Brain microvascular endothelial cell (primary cell): Measurements from ENCODE around the gene TTC22.
A peak's percentile ranks its signal among the peaks of the same experiment; 100 is the strongest.

ENCODE experiments used
- DNase-seq: peaks from one replicate; pipeline ENCODE4 v3.0.0-alpha.2; 2020
- H3K27ac ChIP-seq: fragments of 250-450 bp; sonication (Bioruptor Pico); 2 replicates; pipeline ENCODE4 v1.5.1; 2020; ENCODE audit warnings: mild to moderate bottlenecking, moderate library complexity
- H3K27me3 ChIP-seq: fragments of 250-450 bp; sonication (Bioruptor Pico); replicated peaks from 2 replicates; pipeline ENCODE4 v1.5.1; 2020; ENCODE audit warnings: mild to moderate bottlenecking
- H3K36me3 ChIP-seq: fragments of 250-450 bp; sonication (Bioruptor Pico); replicated peaks from 2 replicates; pipeline ENCODE4 v1.5.1; 2020; ENCODE audit warnings: mild to moderate bottlenecking
- H3K4me3 ChIP-seq: 2 replicates; pipeline ENCODE4 v1.5.1; 2011; ENCODE audit warnings: low read depth, mild to moderate bottlenecking, control low read depth, low read length, moderate library complexity
- in situ Hi-C: cut with HindIII; loops from 2 replicates; pipeline ENCODE4 v1.10.0; 2017; ENCODE audit warnings: low sequenced_read_pairs, low pct_ligation_motif_present
- TF ChIP-seq, protein P1 (sequence below): IDR thresholded peaks from 2 replicates; pipeline ENCODE4 v1.5.1; 2011; ENCODE audit warnings: low read depth, mild to moderate bottlenecking, moderate library complexity, low read length, control low read depth, inconsistent platforms; ENCODE audit errors: missing control alignments

Gene TTC22

DNA sequence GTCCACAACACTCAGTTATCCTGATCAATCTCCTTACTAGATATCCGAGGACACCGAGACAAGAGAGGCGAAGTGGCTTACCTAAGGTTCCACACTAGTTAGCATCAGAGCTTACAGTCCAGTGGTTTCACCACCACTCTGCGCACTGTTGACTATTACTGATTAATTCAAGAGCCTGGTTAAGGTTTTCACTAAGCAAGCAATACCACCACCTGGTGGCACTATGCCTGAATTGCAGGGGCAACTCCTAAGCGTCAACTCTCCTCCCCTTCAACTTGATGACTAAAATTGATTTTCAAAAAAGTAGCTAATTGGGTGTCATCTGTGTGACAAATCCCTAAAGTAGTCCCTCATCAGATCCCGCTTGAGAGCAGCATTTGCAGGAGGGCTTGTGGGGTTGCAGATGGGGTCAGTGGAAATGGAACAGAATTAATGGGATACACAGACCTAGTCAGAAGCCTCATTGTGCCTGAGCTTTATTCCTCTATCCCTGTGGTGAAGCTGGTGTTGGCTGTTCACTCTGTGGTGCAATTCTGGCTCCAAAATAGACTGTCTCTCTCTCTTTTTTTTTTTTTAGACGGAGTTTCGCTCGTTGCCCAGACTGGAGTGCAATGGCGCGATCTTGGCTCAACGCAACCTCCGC, 9.1 kb downstream of the TTC22 start:
- Histone ChIP-seq H3K27me3 (no peaks in the 10 kb centered on the region), H3K27ac (no peak overlapping the region), H3K4me3 (no peak overlapping the region), H3K36me3 (no peaks in the 10 kb centered on the region)
- TF ChIP-seq, protein P1, sequence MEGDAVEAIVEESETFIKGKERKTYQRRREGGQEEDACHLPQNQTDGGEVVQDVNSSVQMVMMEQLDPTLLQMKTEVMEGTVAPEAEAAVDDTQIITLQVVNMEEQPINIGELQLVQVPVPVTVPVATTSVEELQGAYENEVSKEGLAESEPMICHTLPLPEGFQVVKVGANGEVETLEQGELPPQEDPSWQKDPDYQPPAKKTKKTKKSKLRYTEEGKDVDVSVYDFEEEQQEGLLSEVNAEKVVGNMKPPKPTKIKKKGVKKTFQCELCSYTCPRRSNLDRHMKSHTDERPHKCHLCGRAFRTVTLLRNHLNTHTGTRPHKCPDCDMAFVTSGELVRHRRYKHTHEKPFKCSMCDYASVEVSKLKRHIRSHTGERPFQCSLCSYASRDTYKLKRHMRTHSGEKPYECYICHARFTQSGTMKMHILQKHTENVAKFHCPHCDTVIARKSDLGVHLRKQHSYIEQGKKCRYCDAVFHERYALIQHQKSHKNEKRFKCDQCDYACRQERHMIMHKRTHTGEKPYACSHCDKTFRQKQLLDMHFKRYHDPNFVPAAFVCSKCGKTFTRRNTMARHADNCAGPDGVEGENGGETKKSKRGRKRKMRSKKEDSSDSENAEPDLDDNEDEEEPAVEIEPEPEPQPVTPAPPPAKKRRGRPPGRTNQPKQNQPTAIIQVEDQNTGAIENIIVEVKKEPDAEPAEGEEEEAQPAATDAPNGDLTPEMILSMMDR, result peak; percentile 78
- DNase-seq, result peak; percentile 53
- in situ Hi-C loops, result no loop called here

DNA sequence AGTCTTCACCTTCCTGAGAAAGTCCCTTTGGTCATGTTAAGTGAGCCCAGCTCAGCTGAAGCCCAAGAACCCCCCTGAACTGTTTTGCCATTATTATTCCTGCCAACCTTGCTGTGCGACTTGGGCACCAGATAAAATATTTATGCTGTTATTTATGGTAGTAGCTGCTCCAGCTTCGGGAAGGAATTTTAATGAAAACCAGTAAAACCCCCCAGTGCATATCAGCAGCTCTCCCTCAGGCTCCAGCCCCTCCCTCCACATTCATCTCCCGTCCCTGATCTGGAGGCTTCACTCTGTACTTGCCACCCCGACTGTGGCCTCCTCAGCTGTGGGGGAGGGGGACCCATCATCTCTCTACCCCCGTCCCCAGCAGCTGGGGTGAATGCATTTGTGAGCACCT, 12.7 kb downstream of the TTC22 start:
- in situ Hi-C loops, result no loop called here
- Histone ChIP-seq H3K36me3 (no peaks in the 10 kb centered on the region), H3K27me3 (no peaks in the 10 kb centered on the region), H3K27ac (no peak overlapping the region), H3K4me3 (no peak overlapping the region)
- DNase-seq, result no peak
- TF ChIP-seq, protein P1, result no peak

DNA sequence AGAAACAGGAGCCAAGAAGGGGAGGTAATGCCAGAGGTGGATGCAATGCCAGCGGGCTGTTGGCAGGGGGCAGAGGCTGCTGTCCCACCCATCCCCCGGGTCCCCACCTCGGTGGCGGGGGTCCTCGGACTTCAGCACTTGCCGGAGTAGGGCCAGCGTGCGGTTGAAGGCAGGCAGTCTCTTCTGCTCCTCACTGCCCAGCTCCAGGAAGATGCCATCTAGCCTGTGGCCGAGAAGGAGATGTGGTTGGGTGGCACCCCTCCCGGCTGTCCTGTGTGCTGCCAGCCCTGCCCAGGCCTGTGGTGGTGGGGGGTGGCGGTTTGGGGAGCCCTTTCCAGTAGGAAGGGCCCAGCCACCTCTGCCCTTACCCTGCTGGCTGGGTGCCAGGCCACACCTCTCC, 13.5 kb downstream of the TTC22 start:
- TF ChIP-seq, protein P1, result no peak
- Histone ChIP-seq H3K27me3 (no peaks in the 10 kb centered on the region), H3K27ac (no peak overlapping the region), H3K36me3 (no peaks in the 10 kb centered on the region), H3K4me3 (no peak overlapping the region)
- DNase-seq, result no peak
- in situ Hi-C loops, result no loop called here

DNA sequence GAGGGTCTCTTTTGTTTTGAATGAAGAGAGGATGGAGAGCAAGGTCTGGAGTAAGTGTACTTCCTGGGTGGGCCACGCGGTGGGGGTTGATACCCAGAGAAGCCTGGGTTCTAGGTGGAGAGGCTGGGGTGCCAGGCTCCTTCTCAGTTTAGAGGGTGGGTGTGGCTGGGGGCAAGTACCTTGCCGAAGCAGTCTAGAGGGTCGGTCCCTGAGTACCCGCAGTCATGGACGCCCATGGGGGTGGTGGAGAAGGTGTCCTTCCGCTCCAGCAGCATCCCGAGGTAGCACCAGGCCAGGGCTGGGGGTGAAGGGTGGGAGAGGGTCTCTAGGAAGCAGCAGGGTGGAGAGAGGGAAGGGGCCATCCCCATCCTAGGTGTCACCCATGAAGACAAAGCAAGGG, 14.3 kb downstream of the TTC22 start:
- in situ Hi-C loops, result no loop called here
- no peak for DNase-seq
- H3K36me3 ChIP-seq, result no peaks in the 10 kb centered on the region
- no peak overlapping the region for H3K4me3 ChIP-seq
- H3K27me3 ChIP-seq, result peaks cover 5% of the 10 kb centered on the region
- TF ChIP-seq, protein P1, result no peak
- H3K27ac ChIP-seq, result no peak overlapping the region

DNA sequence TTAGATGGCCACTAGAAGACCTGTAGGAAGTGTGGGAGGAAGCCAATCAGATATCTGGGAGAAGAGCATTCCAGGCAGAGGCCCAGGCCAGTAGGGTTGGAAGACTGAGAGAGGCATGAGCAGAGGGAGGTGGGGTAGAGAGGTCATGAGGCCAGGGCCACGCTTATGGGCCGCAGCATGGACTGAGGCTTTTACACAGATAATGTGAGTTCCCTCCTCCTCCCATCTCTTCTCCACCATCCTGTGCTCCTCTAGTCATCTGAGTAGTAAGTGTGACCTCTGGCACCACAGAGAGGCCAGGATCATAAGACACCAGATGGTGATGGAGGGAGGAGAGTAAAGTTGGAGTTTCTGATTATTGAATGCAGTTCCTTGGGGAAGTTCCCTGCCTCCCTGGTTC, 17.1 kb downstream of the TTC22 start:
- Histone ChIP-seq H3K36me3 (no peaks in the 10 kb centered on the region), H3K4me3 (no peak overlapping the region), H3K27ac (no peak overlapping the region), H3K27me3 (peaks cover 19% of the 10 kb centered on the region)
- no peak for DNase-seq
- in situ Hi-C loops, result no loop called here
- TF ChIP-seq, protein P1, result no peak

DNA sequence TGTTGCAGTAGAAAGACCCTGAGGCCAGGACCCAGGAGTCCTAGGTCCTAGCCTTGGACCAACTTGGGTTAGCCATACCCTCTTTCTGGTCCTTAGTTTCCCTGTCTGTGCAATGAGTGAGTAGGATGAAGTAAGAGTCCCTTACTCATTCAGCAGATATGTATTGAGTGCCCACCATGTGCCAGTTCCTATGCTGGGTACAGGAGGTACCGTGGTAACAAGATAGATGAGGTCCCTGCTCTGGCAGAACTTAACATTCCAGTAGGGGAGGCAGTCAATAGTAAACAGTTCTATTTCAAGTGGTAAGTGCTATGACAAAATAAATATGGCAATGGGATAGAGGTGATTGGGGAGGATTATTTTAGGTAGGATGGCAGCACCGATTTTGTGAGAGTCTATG, 18.5 kb downstream of the TTC22 start:
- no peak overlapping the region for H3K4me3 ChIP-seq
- H3K36me3 ChIP-seq, result no peaks in the 10 kb centered on the region
- DNase-seq, result no peak
- in situ Hi-C loops, result no loop called here
- H3K27ac ChIP-seq, result no peak overlapping the region
- TF ChIP-seq, protein P1, result no peak
- peaks cover 19% of the 10 kb centered on the region for H3K27me3 ChIP-seq
